Bronchial epithelial cell (primary cell): Measurements from ENCODE around the gene SPATA32. TPM values are rescaled to one million over a fixed set of nuclear protein-coding genes. Genes with fewer than 3 reads are reported as not detected.

Experiments
- DNase-seq: peaks from one replicate; pipeline ENCODE4 v3.0.0-alpha.2; 2010; ENCODE audit warnings: low read depth
- FAIRE-seq: peaks from 2 replicates; lab custom pipeline; 2011; peaks lifted over from hg19 to GRCh38; lab: Jason Lieb, UNC
- H3K27me3 ChIP-seq: 2 replicates; pipeline ENCODE4 v1.5.1; 2011; ENCODE audit warnings: low read length; ENCODE audit not compliant: control insufficient read depth, insufficient read depth
- H3K36me3 ChIP-seq: 2 replicates; pipeline ENCODE4 v1.5.1; 2011; ENCODE audit warnings: low read length; ENCODE audit not compliant: control insufficient read depth, insufficient read depth
- H3K4me3 ChIP-seq: 2 replicates; pipeline ENCODE4 v1.5.1; 2011; ENCODE audit warnings: mild to moderate bottlenecking, low read depth, low read length, control low read depth
- CTCF ChIP-seq: IDR thresholded peaks from 2 replicates; pipeline ENCODE4 v1.5.1; 2011; ENCODE audit warnings: mild to moderate bottlenecking, moderate library complexity, low read length, control low read depth, inconsistent platforms; ENCODE audit not compliant: insufficient read depth, severe bottlenecking
- total RNA-seq: library from RNA; depleted of rRNA; stranded (reverse); fragments of >200 nt; gene quantifications from 2 replicates; pipeline ENCODE4 v1.2.1, GENCODE V29; 2014

The SPATA32 gene
- total RNA-seq, 1 donor from 2014 or later: under 0.01 TPM

DNA sequence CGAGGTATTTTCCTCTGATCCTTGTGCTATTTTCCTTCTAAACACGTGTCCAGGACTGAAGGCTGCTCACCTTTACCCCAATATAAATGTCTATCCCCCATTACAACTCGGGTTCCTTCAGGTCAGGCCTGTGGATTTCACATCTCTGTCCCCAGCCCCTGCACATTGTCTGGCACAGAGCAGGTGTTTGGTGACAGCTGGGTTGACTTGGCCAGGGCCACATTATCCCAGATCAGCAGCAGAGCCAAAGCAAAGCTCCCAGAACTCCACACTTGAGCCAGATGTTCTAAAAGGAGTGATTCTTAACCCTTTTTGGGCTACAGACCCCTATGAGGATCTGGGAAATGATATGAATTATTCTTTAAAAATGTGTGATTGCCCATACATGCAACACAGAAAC lies 18.0 kb upstream of the SPATA32 start:
- Histone ChIP-seq H3K4me3 (no peak overlapping the region), H3K36me3 (peaks cover 22% of the 10 kb centered on the region), H3K27me3 (no peaks in the 10 kb centered on the region)
- no peak for TF ChIP-seq CTCF
- FAIRE-seq (no peak), DNase-seq (no peak)

DNA sequence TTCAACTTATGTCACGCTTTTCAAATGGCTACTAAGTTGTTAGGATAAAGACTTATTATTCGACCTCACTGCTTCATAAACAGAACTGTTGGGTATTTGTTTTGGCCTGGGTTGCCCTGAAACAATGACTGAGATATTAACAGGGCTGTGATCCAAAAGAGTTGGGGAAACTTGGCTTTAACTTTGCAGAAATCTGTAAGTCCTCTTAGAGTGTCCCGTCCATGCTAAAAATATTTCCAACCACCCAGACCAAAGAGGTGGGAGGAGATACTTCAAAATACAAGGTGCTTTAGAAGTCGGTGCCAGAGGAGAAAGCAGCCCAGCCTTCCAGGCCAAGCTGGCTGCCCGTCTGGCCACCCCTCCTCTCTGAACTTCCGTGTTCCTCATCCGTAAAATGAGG lies 16.1 kb upstream of the SPATA32 start:
- Histone ChIP-seq H3K36me3 (peaks cover 20% of the 10 kb centered on the region), H3K4me3 (no peak overlapping the region), H3K27me3 (no peaks in the 10 kb centered on the region)
- no peak for DNase-seq
- TF ChIP-seq CTCF: no peak
- no peak for FAIRE-seq

GRCh38 chr17:45277216-45277849 lies 15.4 kb upstream of the SPATA32 start:
- DNase-seq: peak; percentile 83
- no peak for FAIRE-seq
- Histone ChIP-seq H3K27me3 (no peaks in the 10 kb centered on the region), H3K4me3 (no peak overlapping the region), H3K36me3 (peaks cover 16% of the 10 kb centered on the region)
- TF ChIP-seq CTCF: peak; percentile 79

GRCh38 chr17:45276031-45276430 lies 14.1 kb upstream of the SPATA32 start:
- no peak for TF ChIP-seq CTCF
- FAIRE-seq: no peak
- no peak for DNase-seq
- H3K36me3 ChIP-seq: peaks cover 17% of the 10 kb centered on the region
- no peak overlapping the region for H3K4me3 ChIP-seq
- H3K27me3 ChIP-seq: no peaks in the 10 kb centered on the region

- no peak for TF ChIP-seq CTCF
- FAIRE-seq: no peak
- Histone ChIP-seq H3K27me3 (no peaks in the 10 kb centered on the region), H3K36me3 (peaks cover 29% of the 10 kb centered on the region), H3K4me3 (no peak overlapping the region)
- no peak for DNase-seq
Observed at GRCh38 chr17:45274033-45274432, 12.1 kb upstream of the SPATA32 start.

DNA sequence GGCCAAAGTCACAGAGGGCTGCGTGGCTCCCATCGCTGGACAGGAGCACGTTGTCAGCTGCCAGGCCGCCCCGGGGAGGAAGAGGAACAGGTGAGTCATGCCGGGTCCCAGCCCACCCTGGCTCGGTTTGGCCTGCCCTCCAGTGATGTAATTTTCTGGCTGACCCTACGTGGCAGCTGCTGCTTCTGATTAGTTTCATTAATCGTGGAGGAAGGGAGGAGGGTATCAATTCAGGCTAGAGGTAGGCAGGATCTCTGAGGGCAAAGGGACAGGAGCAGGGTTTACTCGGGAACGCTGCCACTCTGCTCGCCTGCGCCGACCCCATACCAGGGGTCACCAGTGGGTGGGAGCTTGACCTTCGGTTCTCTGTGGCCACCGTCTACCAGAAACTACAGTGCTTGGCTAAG lies 11.7 kb upstream of the SPATA32 start:
- DNase-seq (no peak), FAIRE-seq (no peak)
- TF ChIP-seq CTCF: no peak
- no peak overlapping the region for H3K4me3 ChIP-seq
- peaks cover 31% of the 10 kb centered on the region for H3K36me3 ChIP-seq
- H3K27me3 ChIP-seq: no peaks in the 10 kb centered on the region
